Mammary epithelial cell (primary cell): ENCODE data around the gene ZNF749.
"Not testable (repeated sequence)": the region's sequence is repeated elsewhere in the genome, so short reads cannot be mapped to it uniquely, and the experiment has no call there.

Experiments
- EZH2 ChIP-seq: IDR thresholded peaks from 2 replicates; pipeline ENCODE4 v1.6.1; 2012; ENCODE audit warnings: low read length, inconsistent platforms, borderline replicate concordance
- TF ChIP-seq, protein P1 (sequence below), 2 donors: IDR thresholded peaks in 1 of 2; conservative IDR thresholded peaks in 1 of 2; 2 replicates each; pipeline ENCODE4 v1.5.1; 2011 to 2012; ENCODE audit warnings: inconsistent platforms in 2 of 2, low read length in 2 of 2, mild to moderate bottlenecking in 2 of 2, control low read depth in 1 of 2, low read depth in 1 of 2; ENCODE audit not compliant: insufficient read depth in 1 of 2; ENCODE audit errors: extremely low read depth in 1 of 2

DNA sequence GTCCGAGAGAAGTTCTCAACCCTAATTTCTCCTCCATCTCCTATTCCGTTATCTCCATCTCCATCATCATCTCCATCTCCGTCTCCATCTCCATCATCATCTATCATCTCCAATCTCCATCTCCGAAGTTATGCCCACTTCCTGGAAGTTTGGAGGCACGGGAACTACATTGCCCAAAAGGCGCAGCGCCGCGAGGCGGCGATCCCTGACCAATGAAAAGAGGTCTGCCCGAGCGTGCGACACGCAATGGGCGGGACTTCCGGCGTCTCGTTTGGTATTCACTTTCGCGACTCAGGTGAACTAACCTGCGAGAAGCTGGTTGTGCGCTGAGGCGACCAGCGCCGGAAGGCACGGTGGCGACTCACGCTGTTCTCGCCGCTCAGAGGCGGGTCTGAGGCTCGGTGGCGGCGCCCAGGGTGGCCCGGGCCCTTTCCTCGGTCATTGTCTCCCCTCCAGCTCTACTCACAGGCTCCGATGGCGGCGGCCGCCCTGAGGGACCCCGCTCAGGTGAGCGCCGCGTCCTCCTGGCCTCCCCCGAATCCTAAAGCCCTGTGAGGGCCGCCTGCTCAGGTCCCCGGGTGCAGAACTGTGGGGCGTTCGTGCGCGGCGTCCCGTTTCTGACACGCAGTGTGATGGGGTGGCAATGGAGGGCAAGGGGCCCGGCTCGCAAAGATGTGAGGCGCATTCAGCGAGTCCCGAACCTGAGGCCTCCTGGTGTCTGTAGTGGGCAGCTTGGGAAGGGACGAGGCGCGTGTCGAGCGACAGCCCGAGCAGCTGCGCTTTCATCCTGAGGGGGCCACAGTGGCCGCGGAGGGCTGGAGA is 52.6 kb downstream of the ZNF749 start, which contains the start of gene ZNF419:
- TF ChIP-seq EZH2, result not testable (repeated sequence)
- TF ChIP-seq, protein P1, sequence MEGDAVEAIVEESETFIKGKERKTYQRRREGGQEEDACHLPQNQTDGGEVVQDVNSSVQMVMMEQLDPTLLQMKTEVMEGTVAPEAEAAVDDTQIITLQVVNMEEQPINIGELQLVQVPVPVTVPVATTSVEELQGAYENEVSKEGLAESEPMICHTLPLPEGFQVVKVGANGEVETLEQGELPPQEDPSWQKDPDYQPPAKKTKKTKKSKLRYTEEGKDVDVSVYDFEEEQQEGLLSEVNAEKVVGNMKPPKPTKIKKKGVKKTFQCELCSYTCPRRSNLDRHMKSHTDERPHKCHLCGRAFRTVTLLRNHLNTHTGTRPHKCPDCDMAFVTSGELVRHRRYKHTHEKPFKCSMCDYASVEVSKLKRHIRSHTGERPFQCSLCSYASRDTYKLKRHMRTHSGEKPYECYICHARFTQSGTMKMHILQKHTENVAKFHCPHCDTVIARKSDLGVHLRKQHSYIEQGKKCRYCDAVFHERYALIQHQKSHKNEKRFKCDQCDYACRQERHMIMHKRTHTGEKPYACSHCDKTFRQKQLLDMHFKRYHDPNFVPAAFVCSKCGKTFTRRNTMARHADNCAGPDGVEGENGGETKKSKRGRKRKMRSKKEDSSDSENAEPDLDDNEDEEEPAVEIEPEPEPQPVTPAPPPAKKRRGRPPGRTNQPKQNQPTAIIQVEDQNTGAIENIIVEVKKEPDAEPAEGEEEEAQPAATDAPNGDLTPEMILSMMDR (conservative IDR thresholded peaks at IDR 0.05 in 1 of 2, IDR thresholded peaks at IDR 0.05 in 1 of 2; ENCODE audit: extremely low read depth in 1 of 2, insufficient read depth in 1 of 2, low read depth in 1 of 2, low read length in 2 of 2), result peak in 1 of 2 donors; percentile 10
